ENCODE results near the gene WDR53. TPM values are rescaled to one million over a fixed set of nuclear protein-coding genes. Genes with fewer than 3 reads are reported as not detected.

WDR53 gene
- total RNA-seq, 2 experiments from 2014 or later: 18.4 to 20.9 TPM

DNA sequence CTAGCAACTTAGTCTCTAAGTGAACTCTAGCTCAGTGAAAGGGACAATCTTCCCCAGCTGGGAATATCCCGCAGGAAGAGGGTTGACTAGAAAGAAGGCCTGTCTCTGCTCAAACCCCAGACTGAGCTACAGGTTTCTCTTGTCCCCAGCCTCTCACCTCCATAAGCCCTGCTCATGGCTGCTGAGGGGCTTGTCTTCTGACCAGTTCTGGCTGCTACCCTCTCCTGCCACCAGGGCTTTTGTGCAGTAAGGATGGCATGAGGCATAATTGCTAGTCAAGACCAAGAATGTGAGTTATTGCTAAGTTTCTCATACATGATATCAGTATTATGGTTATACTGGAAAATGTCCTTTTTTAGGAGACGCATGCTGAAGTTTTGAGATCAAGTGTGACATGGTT lies 21.3 kb downstream of the WDR53 start:
- Mint-ChIP-seq H3K4me3 (no peak overlapping the region), H3K27ac (no peak overlapping the region), H3K36me3 (ENCODE audit: low read depth) (no peaks in the 10 kb centered on the region), H3K4me1 (ENCODE audit: low read depth) (no peaks in the 10 kb centered on the region), H3K9me3 (peaks cover 11% of the 10 kb centered on the region), H3K27me3 (no peaks in the 10 kb centered on the region)
- ATAC-seq (ENCODE audit: poor library complexity): no peak
- H3K4me1 ChIP-seq (ENCODE audit: insufficient read depth, low read length): no peaks in the 10 kb centered on the region
- no peak for DNase-seq
- intact Hi-C loops (cut with DNase I, micrococcal nuclease): no loop called here
- H3K36me3 ChIP-seq (ENCODE audit: insufficient read depth, low read length): no peaks in the 10 kb centered on the region
- POLR2A ChIA-PET: no interaction called here
- peaks cover 0 to 12% of the 10 kb centered on the region in 2 experiments for H3K9me3 ChIP-seq (ENCODE audit: control insufficient read depth in 1 of 2, insufficient read depth in 1 of 2, low read length in 2 of 2)
- no peak overlapping the region for H3K27ac ChIP-seq (ENCODE audit: low read depth in 1 of 2, low read length in 2 of 2)
- TF ChIP-seq, protein P1, sequence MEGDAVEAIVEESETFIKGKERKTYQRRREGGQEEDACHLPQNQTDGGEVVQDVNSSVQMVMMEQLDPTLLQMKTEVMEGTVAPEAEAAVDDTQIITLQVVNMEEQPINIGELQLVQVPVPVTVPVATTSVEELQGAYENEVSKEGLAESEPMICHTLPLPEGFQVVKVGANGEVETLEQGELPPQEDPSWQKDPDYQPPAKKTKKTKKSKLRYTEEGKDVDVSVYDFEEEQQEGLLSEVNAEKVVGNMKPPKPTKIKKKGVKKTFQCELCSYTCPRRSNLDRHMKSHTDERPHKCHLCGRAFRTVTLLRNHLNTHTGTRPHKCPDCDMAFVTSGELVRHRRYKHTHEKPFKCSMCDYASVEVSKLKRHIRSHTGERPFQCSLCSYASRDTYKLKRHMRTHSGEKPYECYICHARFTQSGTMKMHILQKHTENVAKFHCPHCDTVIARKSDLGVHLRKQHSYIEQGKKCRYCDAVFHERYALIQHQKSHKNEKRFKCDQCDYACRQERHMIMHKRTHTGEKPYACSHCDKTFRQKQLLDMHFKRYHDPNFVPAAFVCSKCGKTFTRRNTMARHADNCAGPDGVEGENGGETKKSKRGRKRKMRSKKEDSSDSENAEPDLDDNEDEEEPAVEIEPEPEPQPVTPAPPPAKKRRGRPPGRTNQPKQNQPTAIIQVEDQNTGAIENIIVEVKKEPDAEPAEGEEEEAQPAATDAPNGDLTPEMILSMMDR (IDR thresholded peaks at IDR 0.05): no peak
- CTCF ChIA-PET: interaction anchor here (1.2 kb wide), 1 partner anchor 13 kb away, joined by 4 read pairs; no protein-coding TSS in a partner anchor
- no peak overlapping the region for H3K4me3 ChIP-seq (ENCODE audit: low read length)
- H3K27me3 ChIP-seq (ENCODE audit: control insufficient read depth in 1 of 2, insufficient read depth in 2 of 2, low read length in 2 of 2): no peaks in the 10 kb centered on the region

DNA sequence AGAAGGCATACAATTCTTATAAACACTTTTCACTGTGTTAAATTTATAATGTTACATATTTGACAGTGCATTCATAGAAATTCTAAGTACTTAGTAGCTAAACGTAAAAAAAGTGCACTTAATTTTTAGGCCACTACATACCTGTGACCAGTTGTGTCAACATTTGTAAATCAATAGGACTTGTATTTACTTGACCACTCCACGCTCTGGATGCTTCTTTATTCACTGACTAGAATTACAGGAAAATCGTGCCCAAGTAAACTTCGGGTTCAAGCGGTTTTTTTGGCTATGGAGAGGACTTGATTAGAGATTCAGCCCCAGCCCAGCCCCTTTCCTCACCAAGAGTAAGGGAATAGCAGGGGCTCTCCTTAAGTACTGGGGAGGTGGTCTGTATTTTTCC lies 21.8 kb downstream of the WDR53 start:
- Mint-ChIP-seq H3K36me3 (ENCODE audit: low read depth) (no peaks in the 10 kb centered on the region), H3K4me1 (ENCODE audit: low read depth) (no peaks in the 10 kb centered on the region), H3K9me3 (peaks cover 11% of the 10 kb centered on the region), H3K27me3 (no peaks in the 10 kb centered on the region), H3K4me3 (no peak overlapping the region), H3K27ac (no peak overlapping the region)
- no peak for ATAC-seq (ENCODE audit: poor library complexity)
- TF ChIP-seq, protein P1 (IDR thresholded peaks at IDR 0.05): no peak
- no peak for DNase-seq
- Histone ChIP-seq H3K9me3 (ENCODE audit: control insufficient read depth in 1 of 2, insufficient read depth in 1 of 2, low read length in 2 of 2) (peaks cover 0 to 12% of the 10 kb centered on the region in 2 experiments), H3K4me1 (ENCODE audit: insufficient read depth, low read length) (no peaks in the 10 kb centered on the region), H3K27me3 (ENCODE audit: control insufficient read depth in 1 of 2, insufficient read depth in 2 of 2, low read length in 2 of 2) (no peaks in the 10 kb centered on the region), H3K36me3 (ENCODE audit: insufficient read depth, low read length) (no peaks in the 10 kb centered on the region), H3K27ac (ENCODE audit: low read depth in 1 of 2, low read length in 2 of 2) (no peak overlapping the region), H3K4me3 (ENCODE audit: low read length) (no peak overlapping the region)
- ChIA-PET POLR2A (no interaction called here), CTCF (interaction anchor here (1.2 kb wide), 1 partner anchor 12 kb away, joined by 4 read pairs; no protein-coding TSS in a partner anchor)
- intact Hi-C loops (cut with DNase I, micrococcal nuclease): no loop called here

DNA sequence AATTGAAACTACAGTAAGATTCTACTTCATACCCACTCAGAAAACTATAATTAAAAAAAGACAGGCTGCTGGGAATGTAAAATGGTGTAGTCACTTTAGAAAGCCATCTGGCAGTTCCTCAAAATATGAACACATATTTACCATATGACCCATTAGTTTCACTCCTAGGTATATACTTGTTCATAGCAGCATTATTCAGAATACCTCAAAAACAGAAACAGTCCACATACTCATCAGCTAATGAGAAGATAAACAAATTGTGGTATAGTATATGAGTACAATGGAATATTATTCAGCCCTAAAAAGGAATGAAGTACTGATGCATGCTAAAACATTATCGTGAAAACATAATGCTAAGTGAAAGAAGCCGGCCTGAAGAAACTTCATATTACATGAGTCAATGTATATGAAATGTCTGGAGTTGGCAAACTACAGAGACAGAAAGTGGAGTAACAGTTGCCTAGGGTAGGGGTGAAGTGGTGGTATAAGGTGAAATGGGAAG lies 23.8 kb downstream of the WDR53 start:
- ATAC-seq (ENCODE audit: poor library complexity): no peak
- H3K27ac Mint-ChIP-seq: no peak overlapping the region
- Histone ChIP-seq H3K27ac (ENCODE audit: low read depth in 1 of 2, low read length in 2 of 2) (no peak overlapping the region), H3K9me3 (ENCODE audit: control insufficient read depth in 1 of 2, insufficient read depth in 1 of 2, low read length in 2 of 2) (peaks cover 0 to 7% of the 10 kb centered on the region in 2 experiments), H3K4me1 (ENCODE audit: insufficient read depth, low read length) (no peaks in the 10 kb centered on the region), H3K4me3 (ENCODE audit: low read length) (no peak overlapping the region), H3K36me3 (ENCODE audit: insufficient read depth, low read length) (no peaks in the 10 kb centered on the region), H3K27me3 (ENCODE audit: control insufficient read depth in 1 of 2, insufficient read depth in 2 of 2, low read length in 2 of 2) (no peaks in the 10 kb centered on the region)
- H3K4me3 Mint-ChIP-seq: no peak overlapping the region
- peaks cover 5% of the 10 kb centered on the region for H3K9me3 Mint-ChIP-seq
- intact Hi-C loops (cut with DNase I, micrococcal nuclease): no loop called here
- no peaks in the 10 kb centered on the region for H3K27me3 Mint-ChIP-seq
- CTCF ChIA-PET: no interaction called here
- TF ChIP-seq, protein P1 (IDR thresholded peaks at IDR 0.05): no peak
- H3K36me3 Mint-ChIP-seq (ENCODE audit: low read depth): no peaks in the 10 kb centered on the region
- POLR2A ChIA-PET: no interaction called here
- no peak for DNase-seq
- H3K4me1 Mint-ChIP-seq (ENCODE audit: low read depth): no peaks in the 10 kb centered on the region

Data from CD4-positive, alpha-beta T cell (primary cell).